HG02840 (cell line): ENCODE results near the gene CELF1.
"Not testable (repeated sequence)": the region's sequence is repeated elsewhere in the genome, so short reads cannot be mapped to it uniquely, and the experiment has no call there.

Source experiments
- ATAC-seq: cut with Tn5 transposase; IDR thresholded peaks from one replicate; pipeline ENCODE4 v1.9.1; 2021; ENCODE audit warnings: mild to moderate bottlenecking, moderate library complexity, moderate number of reproducible peaks; ENCODE audit not compliant: unreplicated experiment, low FRiP score

Gene CELF1

GRCh38 chr11:47545298-47545697 is 7.6 kb downstream of the CELF1 start:
- ATAC-seq: no peak

GRCh38 chr11:47541070-47541469 is 11.9 kb downstream of the CELF1 start:
- ATAC-seq: no peak

DNA sequence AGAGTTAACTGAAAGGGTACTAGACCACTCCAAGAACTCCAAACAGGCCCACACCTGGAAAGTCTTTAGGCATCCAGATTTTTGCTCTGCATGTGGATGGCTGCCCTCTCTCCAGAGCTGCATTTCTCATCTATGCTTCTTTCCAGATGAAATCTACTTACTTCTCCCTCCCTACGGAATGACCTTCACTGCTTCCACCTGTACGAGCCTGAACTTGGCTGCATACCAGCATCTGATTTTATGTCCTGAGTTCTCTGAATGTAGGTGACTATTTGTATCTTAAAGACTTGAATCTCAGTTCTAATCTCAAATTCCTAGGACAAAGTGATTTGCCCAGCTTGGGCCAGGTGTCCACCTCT is 13.3 kb downstream of the CELF1 start:
- ATAC-seq: no peak

DNA sequence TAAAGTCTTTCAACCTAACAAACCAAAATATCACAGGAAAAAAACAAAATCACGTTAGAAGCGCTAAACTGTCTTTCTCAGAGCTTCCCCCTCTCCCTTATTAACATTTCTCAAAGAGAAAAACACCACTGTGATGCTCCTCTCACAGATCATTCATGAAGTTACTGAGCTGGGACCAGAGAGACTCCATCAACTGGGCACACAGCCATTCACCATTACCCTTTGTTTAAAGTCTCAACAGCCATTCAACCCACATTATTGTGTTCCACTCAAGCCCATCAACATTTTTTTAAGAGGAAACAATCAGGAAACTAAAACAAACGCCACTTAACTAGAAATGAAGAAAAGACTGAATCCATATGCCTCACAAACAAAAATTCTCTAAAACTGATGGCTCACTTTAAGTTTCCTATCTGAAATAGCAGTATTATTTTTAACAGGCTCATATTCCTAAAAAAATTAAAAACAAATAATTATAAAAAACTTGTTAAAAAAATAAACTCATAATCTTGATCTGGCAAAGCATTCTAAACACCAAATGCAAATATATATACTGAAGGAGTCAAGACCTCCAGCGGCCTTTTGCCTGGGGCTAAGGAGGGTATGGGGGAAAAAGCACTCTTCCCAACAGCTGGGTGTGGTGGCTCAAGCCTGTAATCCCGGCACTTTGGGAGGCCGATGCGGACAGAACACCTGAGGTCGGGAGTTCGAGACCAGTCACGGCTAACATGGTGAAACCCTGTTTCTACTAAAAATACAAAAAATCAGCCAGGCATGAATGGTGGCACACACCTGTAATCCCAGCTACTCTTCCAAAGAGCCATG is 14.0 kb downstream of the CELF1 start:
- ATAC-seq: no peak

DNA sequence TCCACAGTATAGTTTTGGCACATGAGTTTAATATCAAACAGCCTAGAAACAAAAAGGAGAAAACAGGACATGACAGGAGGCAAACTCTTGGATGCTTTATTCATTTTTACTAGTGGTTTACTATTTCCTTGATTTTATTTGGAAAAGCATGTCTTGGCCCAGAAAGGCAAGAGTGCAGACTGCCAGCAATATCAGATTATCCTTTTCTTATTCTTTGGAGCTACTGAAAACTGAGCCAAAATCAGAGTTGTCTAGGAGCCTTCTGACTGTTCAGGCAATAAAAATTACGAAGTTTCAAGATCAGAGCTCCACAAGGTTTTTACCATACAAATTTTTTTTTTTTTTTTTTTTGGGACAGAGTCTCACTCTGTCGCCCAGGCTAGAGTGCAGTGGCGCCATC is 16.0 kb downstream of the CELF1 start:
- no peak for ATAC-seq

DNA sequence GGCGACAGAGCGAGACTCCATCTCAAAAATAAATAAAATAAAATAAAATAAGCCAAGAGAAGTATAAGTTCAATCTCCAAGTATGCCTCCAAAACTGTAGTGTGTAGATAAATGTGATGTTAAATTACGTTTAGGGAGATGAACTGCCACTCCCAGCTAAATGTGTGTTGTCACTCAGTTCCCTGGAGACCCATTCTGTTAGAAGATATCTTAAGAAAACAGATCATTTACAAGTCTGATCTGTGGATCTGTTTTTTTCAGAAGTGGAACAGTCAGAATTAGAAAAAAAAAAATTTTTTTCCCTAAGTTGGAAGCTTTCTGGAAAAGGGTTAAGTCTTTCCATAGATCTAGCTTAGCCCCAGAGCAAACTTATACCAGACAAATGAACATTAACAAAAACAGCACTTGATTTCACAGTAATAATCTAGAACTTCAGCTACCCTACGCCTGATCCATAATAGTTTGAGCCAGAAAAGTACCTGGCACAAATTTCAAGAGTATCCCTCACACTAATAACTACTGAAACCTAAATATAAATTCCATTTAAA is 18.2 kb downstream of the CELF1 start:
- ATAC-seq: no peak

GRCh38 chr11:47533690-47534151 is 19.2 kb downstream of the CELF1 start:
- ATAC-seq: no peak

GRCh38 chr11:47532597-47533213 is 20.2 kb downstream of the CELF1 start:
- no peak for ATAC-seq

- no peak for ATAC-seq
Measured at GRCh38 chr11:47531666-47532065, 21.3 kb downstream of the CELF1 start.

- ATAC-seq: not testable (repeated sequence)
Measured at GRCh38 chr11:47530721-47531120, 22.2 kb downstream of the CELF1 start.

DNA sequence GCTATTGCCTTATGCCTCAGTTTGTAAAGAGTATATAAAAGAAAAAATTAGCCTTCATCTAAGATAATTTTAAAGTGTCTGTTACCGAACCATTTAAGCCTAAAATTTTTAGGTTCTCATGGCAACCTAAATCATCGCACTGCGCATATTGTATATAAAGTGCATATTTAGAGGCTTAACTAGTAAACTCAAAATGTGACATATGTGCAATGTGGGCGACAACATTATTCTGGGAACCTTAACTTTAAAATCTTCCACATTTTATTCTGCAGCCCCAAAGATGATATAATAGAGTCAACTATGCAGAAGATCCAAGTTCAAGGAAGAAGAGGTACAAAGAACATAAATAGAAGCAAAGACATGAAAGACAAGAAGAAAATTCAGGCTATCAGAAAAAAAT is 23.0 kb downstream of the CELF1 start:
- ATAC-seq: no peak

GRCh38 chr11:47527186-47527585 is 25.7 kb downstream of the CELF1 start:
- no peak for ATAC-seq

DNA sequence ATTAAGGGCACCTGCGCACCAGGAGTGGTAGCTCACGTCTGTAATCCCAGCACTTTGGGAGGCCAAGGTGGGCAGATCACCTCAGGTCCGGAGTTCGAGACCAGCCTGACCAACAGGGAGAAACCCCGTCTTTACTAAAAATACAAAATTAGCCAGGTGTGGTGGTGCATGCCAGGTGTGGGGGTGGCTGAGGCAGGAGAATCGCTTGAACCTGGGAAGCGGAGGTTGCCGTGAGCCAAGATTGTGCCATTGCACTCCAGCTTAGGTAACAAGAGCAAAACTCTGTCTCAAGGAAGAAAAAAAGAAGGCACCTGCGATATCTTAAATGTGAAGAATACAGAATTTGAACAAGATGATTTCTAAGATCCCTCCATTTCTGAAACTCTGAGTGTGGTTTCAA is 26.9 kb downstream of the CELF1 start:
- not testable (repeated sequence) for ATAC-seq

GRCh38 chr11:47524291-47524874 is 28.5 kb downstream of the CELF1 start:
- no peak for ATAC-seq

GRCh38 chr11:47523490-47524225 is 29.3 kb downstream of the CELF1 start:
- ATAC-seq: no peak

GRCh38 chr11:47518212-47518964 is 34.5 kb downstream of the CELF1 start:
- ATAC-seq: no peak

DNA sequence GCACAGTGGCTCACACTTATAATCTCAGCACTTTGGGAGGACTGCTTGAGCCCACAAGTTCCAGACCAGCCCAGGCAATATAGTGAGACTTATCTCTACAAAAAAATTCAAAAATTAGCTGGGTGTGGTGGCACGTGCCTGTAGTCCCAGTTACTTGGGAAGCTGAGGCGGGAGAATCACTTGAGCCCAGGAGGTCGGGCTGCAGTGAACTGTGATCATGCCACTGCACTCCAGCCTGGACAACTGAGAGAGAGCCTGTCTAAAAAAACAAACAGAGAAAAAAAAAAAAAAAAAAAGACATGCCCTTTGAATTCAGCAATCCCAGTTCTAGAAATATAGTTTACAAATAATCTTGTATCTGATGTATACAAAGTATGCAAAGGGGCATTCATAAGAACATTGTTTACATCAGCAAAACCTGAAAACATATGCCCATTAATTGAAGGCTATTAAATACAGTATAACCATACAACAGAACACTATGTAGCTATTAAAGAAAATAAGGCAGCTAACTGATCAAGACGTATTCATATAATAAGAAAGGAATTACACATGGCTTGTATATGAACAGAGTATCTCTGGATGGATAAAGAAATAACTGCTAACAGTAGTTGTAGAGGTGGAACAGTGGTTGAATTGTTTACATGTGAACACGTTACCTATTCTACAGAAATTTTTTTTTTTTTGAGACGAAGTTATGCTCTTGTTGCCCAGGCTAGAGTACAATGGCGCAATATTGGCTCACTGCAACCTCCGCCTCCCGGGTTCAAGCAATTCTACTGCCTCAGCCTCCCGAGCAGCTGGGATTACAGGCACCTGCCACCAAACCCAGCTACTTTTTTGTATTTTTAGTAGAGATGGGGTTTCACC is 35.7 kb downstream of the CELF1 start:
- no peak for ATAC-seq

DNA sequence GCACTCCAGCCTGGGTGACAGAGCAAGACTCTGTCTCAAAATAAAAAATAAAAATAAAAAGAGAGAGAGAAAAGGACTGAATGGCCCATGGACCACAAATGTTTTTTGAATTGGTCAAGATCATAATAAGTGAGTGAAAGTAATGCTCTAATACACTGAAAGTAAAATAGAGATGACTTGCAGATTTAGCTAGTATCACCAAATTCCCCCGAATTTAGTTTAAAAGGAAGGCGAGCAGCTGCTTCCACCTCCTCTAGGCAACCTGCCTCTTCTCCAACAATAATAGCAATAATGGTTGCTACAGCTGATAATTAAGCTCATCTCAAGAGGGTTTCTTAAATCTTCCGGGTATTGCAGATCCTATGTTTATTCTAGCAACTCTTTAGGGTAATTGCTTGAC is 36.8 kb downstream of the CELF1 start:
- ATAC-seq: no peak
